COLO829 (cell line): ENCODE data around the gene MGST1.
"Not testable (repeated sequence)": the region's sequence is repeated elsewhere in the genome, so short reads cannot be mapped to it uniquely, and the experiment has no call there.

Experiments used
- DNase-seq: peaks from one replicate; pipeline ENCODE4 v3.0.0; 2012; ENCODE audit warnings: low spot score

Gene MGST1

DNA sequence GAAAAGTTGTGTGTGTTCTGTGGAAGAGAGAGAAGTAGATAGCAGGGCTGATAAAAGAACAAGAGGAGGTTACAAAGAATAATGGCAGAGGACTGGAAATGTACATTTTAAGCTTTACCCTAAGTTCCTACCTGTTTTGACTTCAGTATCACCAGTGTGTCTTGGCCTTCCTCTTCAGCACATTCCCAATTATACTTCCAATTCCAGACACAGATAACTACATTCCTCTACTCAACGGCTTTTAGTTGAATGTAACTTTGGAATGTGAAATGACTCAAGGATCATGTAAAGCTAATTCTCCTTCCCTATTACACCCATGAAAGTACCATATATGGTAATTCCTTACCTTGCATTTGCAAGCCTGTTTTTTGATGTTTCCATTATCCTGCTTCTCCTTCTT, 5.0 kb downstream of the MGST1 start:
- no peak for DNase-seq

GRCh38 chr12:16358878-16359277, 11.4 kb downstream of the MGST1 start:
- DNase-seq: no peak

DNA sequence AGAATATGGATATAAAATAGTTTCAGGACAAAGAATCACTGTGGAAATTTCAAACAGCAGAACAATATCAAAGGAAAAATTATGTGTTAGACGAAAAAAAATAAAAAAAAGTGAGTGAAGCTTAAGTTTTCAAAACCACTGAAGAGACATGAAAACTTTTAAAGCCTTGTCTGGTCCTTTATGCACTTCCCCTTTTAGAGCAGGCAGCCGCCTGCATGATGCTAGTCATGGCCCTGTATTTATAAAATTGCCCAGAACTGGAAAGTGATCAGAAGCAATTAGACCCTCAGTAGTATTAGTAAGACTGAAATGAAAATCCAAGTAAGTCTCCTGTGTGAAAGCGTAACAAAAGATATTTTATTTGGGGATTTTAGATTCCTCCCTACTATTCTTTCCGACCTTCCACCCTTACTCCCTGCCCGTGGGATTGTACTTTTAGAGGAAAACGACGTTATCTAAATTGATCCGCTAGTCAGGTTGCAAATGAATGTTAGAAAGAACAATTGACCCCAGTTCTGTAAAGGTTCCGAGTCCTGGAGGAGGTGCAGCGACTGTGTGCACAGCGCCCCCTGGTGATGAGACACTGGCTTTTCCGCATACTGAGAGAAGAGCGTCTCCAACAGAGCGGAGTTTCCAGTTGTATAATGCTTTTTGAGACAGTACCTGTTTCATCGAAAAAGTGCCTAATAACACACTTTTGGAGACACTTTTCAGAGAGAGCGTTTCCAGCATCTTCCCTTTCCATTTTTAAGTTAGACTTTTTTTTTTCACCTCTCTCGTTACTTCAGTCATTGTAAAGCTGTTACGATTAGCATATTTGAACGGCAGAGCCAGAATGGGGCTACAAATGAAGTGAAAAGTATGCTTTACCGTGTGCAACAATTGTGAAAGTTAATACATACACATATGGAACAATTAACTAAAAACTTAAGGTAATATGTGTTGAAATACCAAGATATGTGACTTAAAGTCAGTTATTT, 12.4 kb downstream of the MGST1 start:
- DNase-seq: peak; percentile 37

DNA sequence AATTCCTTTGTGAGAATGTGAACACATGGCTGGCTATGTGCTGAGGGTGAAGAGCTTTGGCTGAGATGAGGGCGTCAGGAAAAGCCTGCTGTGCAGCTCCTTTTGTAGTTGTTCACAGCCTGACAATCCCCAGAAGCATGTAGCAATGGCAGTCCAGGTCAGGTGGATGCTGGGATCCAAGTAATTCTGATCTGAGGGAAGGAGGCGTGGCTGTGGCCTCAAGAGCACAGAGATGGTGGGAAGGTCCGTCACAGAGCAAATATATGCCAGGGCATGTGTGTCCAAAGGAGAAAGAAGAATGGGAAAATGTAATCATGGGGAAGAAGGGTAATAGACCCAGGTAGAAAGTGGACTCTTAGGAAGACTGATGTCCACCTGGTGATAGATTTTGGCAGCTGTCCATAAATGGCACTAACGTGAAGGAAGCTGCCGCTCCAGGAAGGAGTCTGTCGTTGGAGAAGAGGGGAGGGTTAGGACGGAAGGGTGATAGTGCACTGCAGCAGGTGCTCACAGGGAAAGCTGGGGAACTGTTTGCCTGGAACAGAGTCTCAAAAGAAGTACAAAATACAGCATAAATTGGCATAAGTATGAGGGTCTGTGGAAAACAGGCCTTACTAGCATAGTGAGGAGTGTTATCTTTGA, 13.8 kb downstream of the MGST1 start:
- DNase-seq: no peak

DNA sequence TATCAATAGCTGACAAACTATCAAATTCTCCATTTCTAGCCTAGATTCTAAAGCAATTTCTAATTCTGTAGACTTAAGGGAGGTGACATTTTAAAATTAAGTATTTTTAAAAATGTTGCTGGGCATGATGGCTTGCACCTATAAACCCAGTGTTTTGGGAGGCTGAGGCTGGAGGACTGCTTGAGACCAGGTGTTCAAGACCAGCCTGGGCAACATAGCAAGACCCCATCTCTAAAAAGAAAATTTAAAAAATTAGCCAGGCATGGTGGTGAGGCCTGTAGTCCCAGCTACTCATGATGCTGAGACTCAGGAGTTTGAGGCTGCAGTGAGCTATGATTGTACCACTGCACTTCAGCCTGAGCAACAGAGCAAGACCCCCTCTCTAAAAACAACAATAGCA, 15.1 kb downstream of the MGST1 start:
- DNase-seq: no peak

- DNase-seq: no peak
These were observed 21.7 kb downstream of the MGST1 start for GRCh38 chr12:16369156-16369555.

- no peak for DNase-seq
These were observed 22.7 kb downstream of the MGST1 start for GRCh38 chr12:16370096-16370495.

DNA sequence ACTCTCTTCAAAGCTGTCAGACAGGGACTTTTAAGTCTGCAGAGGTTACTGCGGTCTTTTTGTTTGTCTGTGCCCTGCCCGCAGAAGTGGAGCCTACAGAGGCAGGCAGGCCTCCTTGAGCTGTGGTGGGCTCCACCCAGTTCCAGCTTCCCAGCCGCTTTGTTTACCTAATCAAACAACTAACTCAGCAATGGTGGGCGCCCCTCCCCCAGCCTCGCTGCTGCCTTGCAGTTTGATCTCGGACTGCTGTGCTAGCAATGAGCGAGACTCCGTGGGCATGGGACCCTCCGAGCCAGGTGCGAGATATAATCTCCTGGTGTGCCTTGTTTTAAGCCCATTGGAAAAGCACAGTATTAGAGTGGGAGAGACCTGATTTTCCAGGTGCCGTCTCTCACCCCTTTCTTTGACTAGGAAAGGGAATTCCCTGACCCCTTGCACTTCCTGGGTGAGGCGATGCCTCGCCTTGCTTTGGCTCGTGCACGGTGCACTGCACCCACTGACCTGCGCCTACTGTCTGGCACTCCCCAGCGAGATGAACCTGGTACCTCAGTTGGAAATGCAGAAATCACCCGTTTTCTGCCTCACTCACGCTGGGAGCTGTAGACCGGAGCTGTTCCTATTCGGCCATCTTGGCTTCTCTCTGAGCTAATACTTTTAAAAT, 35.3 kb downstream of the MGST1 start:
- not testable (repeated sequence) for DNase-seq

GRCh38 chr12:16384732-16385131, 37.3 kb downstream of the MGST1 start:
- no peak for DNase-seq

- DNase-seq: peak; percentile 63
These were observed 38.6 kb downstream of the MGST1 start for GRCh38 chr12:16385782-16386646.

GRCh38 chr12:16387919-16388318, 40.5 kb downstream of the MGST1 start:
- no peak for DNase-seq

DNA sequence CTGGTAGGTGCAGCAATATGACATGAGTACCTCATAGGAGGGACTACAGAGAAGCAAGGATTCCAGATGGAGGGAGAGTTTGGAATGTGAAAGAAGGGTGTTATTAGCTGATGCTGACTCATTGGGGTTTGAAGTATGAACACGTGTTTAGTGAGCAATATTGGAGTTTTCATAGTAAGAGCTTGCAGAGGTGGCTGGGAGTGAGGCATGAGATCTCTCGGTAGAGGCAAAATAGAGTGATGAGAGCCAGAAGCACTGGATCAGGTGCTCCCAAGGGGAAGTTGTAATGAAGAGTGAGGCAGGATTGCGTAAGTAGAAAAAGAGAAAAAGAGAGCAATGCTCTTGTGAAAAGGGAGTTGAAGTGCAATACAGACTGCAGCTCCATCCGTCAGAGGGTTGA, 42.1 kb downstream of the MGST1 start:
- no peak for DNase-seq

DNA sequence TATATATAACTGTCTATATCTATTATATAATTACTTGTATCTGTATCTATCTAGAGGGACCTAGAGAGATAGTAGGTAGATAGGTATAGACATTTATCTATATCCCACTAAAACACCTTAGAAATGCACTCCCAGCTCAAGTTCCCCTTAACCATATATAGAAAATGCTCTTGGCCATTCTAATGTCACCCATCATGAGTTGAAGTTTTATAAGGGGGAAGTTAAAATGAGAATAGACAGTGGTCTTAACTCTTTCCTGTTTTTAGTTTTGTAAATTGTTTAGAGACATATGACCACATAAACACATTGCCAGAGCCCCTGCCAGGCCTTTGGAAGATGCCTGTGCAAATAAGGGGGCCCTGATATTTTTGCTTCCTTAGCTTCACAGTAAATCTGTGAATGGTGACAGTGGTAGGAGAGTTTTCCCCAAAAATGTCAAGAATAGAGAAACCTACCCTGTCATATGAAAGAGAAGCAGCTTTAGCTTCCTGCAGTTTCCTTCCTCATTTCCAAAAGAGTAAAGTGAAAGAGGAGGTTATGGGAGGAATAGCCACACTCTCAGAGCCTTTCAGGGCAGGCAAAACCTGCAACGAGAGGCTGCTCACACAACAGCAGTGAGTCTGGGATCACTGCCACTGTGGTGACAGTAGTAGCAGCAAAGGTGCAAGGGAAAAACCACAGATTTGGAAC, 45.5 kb downstream of the MGST1 start:
- DNase-seq: no peak

DNA sequence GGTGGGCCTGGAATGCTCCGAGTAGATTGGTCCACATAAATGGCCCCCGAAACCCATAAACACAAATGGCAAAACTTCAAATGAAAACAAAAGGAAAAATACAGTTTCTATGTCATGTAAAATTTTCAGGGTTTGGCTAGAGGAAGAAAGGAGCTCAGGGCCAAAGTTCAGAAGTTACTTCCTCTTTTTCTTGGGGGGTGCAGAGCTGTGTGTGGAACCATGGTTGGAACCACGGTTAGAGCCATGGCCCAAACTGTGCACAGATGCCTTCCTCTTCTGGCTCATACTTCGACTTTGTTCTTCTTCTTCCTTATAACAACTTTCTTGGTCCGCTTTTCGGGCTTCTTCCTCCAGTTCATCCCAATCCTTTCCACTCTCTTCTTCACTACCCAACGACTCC, 51.7 kb downstream of the MGST1 start:
- DNase-seq: no peak

DNA sequence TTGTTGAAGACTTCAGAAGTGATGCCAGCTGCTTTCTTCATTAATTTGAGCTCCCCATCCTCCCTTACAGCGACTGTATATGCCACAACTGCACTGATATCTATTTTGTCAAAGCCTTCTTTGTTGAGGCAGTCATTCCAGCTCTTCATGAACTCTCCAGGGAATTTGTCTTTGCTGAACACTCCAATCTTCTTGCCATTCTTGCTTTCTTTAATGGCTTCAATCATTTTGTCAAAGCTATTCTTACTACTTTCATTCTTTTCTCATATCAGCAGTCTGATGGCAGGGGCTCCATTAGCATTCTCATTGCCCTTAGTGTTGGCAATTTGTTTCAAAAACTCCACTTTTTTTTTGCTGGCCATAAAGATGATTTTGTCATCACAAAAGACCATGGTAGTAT, 54.4 kb downstream of the MGST1 start:
- peak; percentile 11 for DNase-seq

- DNase-seq: no peak
These were observed 59.9 kb downstream of the MGST1 start for GRCh38 chr12:16407346-16407745.
